Measurements from ENCODE around the gene HAPLN2. TPM values are rescaled to one million over a fixed set of nuclear protein-coding genes. Genes with fewer than 3 reads are reported as not detected.
A peak's percentile ranks its signal among the peaks of the same experiment; 100 is the strongest.

The HAPLN2 gene
- total and polyA plus RNA-seq, 2 donors (not counting 1 experiment from before 2014, with no cell fraction given), result 0.13 TPM; not detected in 1

GRCh38 chr1:156581661-156582387 is 37.4 kb upstream of the HAPLN2 start:
- DNase-seq, result peak; percentile 66
- H3K4me2 ChIP-seq (replicated peaks; ENCODE audit: low read depth, low read length, poor library complexity, severe bottlenecking), result peak overlapping the region; percentile 89
- ChIA-PET CTCF (interaction anchor here (0.6 to 6.9 kb wide), 26 partner anchors 10 to 196 kb away, joined by 3 to 52 read pairs (median 5); partner anchors contain the start of genes GPATCH4, MEF2D and NAXE), POLR2A (interaction anchor here (0.6 to 2.5 kb wide), 9 partner anchors 10 to 124 kb away, joined by 3 to 19 read pairs (median 5); partner anchors contain the start of genes GPATCH4, MEF2D and NAXE)
- 30% methylated on average over 21 of the region's 21 CpGs for WGBS (ENCODE audit: insufficient coverage)
- TF ChIP-seq, protein P1, sequence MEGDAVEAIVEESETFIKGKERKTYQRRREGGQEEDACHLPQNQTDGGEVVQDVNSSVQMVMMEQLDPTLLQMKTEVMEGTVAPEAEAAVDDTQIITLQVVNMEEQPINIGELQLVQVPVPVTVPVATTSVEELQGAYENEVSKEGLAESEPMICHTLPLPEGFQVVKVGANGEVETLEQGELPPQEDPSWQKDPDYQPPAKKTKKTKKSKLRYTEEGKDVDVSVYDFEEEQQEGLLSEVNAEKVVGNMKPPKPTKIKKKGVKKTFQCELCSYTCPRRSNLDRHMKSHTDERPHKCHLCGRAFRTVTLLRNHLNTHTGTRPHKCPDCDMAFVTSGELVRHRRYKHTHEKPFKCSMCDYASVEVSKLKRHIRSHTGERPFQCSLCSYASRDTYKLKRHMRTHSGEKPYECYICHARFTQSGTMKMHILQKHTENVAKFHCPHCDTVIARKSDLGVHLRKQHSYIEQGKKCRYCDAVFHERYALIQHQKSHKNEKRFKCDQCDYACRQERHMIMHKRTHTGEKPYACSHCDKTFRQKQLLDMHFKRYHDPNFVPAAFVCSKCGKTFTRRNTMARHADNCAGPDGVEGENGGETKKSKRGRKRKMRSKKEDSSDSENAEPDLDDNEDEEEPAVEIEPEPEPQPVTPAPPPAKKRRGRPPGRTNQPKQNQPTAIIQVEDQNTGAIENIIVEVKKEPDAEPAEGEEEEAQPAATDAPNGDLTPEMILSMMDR (IDR thresholded peaks at IDR 0.05), result no peak
- no peak for TF ChIP-seq EZH2 (IDR thresholded peaks at IDR 0.05; ENCODE audit: borderline replicate concordance, insufficient read depth, low read depth, low read length, poor library complexity, severe bottlenecking)
- H3K27ac ChIP-seq (ENCODE audit: low read length in 2 of 2), result peak overlapping the region; percentile 88 to 94
- H3K4me1 ChIP-seq (ENCODE audit: control insufficient read depth in 2 of 2, insufficient read depth in 2 of 2, low read length in 2 of 2), result peaks cover 26 to 36% of the 10 kb centered on the region in 2 donors
- peaks cover 40% of the 10 kb centered on the region for H3K79me2 ChIP-seq (ENCODE audit: control insufficient read depth, insufficient read depth, low read length)
- no peaks in the 10 kb centered on the region for H3K27me3 Mint-ChIP-seq
- H3K27ac Mint-ChIP-seq, result peak overlapping the region; percentile 97
- peaks cover 32% of the 10 kb centered on the region for H3K4me1 Mint-ChIP-seq
- H3K9me3 ChIP-seq (ENCODE audit: control extremely low read depth in 1 of 3, control insufficient read depth in 2 of 3, insufficient read depth in 1 of 3, low read length in 2 of 3), result no peaks in the 10 kb centered on the region
- peak; percentile 69 for ATAC-seq (ENCODE audit: low read depth)
- peak overlapping the region; percentile 93 for H2AFZ ChIP-seq (ENCODE audit: insufficient read depth, low read depth, low read length, poor library complexity, severe bottlenecking)
- H3K27me3 ChIP-seq (replicated peaks in 1 of 4; ENCODE audit: control extremely low read depth in 1 of 4, control insufficient read depth in 3 of 4, insufficient read depth in 4 of 4, low read length in 3 of 4), result no peaks in the 10 kb centered on the region
- no peaks in the 10 kb centered on the region for H4K20me1 ChIP-seq (ENCODE audit: control insufficient read depth, insufficient read depth, low read length, poor library complexity, severe bottlenecking)
- no peaks in the 10 kb centered on the region for H3K9me3 Mint-ChIP-seq (ENCODE audit: insufficient read depth)
- H3K4me3 ChIP-seq (ENCODE audit: control extremely low read depth in 1 of 5, extremely low read depth in 1 of 5, insufficient read depth in 1 of 5, low read depth in 2 of 5, low read length in 4 of 5), result peak overlapping the region; percentile 46 to 64 (median 58)
- peak overlapping the region; percentile 68 for H3K9ac ChIP-seq (ENCODE audit: low read length)
- H3K36me3 ChIP-seq (replicated peaks in 1 of 2; ENCODE audit: control extremely low read depth in 1 of 2, control insufficient read depth in 1 of 2, extremely low read depth in 1 of 2, insufficient read depth in 2 of 2, low read length in 1 of 2), result peaks cover 0 to 11% of the 10 kb centered on the region in 2 experiments
- peak overlapping the region; percentile 85 for H3K4me3 Mint-ChIP-seq
- intact Hi-C loops (cut with micrococcal nuclease), result loop anchor here (1.0 to 5.0 kb wide), 4 partner anchors 9 to 290 kb away; partner anchors contain the start of gene NAXE

Data from B cell (primary cell).